Neural crest cell (in vitro differentiated cells): ENCODE results near the gene ZNF107. TPM values are rescaled to one million over a fixed set of nuclear protein-coding genes. Genes with fewer than 3 reads are reported as not detected.
"Not testable (repeated sequence)": the region's sequence is repeated elsewhere in the genome, so short reads cannot be mapped to it uniquely, and the experiment has no call there.

ENCODE experiments used
- DNase-seq: peaks from one replicate; pipeline ENCODE4 v3.0.0; 2021; ENCODE audit warnings: low read depth, mixed read lengths, low spot score
- H3K27ac Mint-ChIP-seq: one replicate; pipeline ENCODE4 v1.8.0; 2021; ENCODE audit warnings: mild to moderate bottlenecking, mixed read lengths; ENCODE audit not compliant: unreplicated experiment
- H3K27me3 Mint-ChIP-seq: 2 replicates; pipeline ENCODE4 v1.8.0; 2021; ENCODE audit warnings: low read depth, mild to moderate bottlenecking, mixed read lengths
- H3K36me3 Mint-ChIP-seq: 2 replicates; pipeline ENCODE4 v1.8.0; 2021; ENCODE audit warnings: low read depth, mild to moderate bottlenecking, mixed read lengths
- H3K4me1 Mint-ChIP-seq: 2 replicates; pipeline ENCODE4 v1.8.0; 2021; ENCODE audit warnings: mixed read lengths
- H3K4me3 Mint-ChIP-seq: one replicate; pipeline ENCODE4 v1.8.0; 2021; ENCODE audit warnings: mild to moderate bottlenecking, mixed read lengths
- H3K9me3 Mint-ChIP-seq: 2 replicates; pipeline ENCODE4 v1.8.0; 2021; ENCODE audit warnings: mixed read lengths
- total RNA-seq: library from RNA; stranded (reverse); gene quantifications from 2 replicates; pipeline ENCODE4 v1.2.1, GENCODE V29; 2021
- TF ChIP-seq, protein P1 (sequence below): fragments of 200-600 bp; sonication (generic); conservative IDR thresholded peaks from 2 replicates; pipeline ENCODE4 v1.5.0; 2021; ENCODE audit warnings: antibody characterized with exemption, mild to moderate bottlenecking

Gene ZNF107
- total RNA-seq, 1 donor from 2014 or later: 18.8 TPM

DNA sequence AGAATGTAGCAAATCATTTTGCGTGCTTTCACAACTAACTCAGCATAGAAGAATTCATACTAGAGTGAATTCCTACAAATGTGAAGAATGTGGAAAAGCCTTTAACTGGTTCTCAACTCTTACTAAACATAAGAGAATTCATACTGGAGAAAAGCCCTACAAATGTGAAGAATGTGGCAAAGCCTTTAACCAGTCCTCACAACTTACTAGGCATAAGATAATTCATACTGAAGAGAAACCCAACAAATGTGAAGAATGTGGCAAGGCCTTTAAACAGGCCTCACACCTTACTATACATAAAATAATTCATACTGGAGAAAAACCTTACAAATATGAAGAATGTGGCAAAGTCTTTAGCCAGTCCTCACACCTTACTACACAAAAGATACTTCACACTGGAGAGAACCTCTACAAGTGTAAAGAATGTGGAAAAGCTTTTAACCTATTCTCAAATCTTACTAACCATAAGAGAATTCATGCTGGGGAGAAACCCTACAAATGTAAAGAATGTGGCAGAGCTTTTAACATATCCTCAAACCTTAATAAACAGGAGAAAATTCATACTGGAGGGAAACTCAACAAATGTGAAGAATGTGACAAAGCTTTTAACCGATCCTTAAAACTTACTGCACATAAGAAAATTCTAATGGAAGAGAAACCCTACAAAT is 40.8 kb downstream of the ZNF107 start:
- no peaks in the 10 kb centered on the region for H3K27me3 Mint-ChIP-seq
- H3K4me1 Mint-ChIP-seq: no peaks in the 10 kb centered on the region
- DNase-seq: no peak
- TF ChIP-seq, protein P1, sequence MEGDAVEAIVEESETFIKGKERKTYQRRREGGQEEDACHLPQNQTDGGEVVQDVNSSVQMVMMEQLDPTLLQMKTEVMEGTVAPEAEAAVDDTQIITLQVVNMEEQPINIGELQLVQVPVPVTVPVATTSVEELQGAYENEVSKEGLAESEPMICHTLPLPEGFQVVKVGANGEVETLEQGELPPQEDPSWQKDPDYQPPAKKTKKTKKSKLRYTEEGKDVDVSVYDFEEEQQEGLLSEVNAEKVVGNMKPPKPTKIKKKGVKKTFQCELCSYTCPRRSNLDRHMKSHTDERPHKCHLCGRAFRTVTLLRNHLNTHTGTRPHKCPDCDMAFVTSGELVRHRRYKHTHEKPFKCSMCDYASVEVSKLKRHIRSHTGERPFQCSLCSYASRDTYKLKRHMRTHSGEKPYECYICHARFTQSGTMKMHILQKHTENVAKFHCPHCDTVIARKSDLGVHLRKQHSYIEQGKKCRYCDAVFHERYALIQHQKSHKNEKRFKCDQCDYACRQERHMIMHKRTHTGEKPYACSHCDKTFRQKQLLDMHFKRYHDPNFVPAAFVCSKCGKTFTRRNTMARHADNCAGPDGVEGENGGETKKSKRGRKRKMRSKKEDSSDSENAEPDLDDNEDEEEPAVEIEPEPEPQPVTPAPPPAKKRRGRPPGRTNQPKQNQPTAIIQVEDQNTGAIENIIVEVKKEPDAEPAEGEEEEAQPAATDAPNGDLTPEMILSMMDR: no peak
- no peak overlapping the region for H3K27ac Mint-ChIP-seq
- H3K4me3 Mint-ChIP-seq: no peak overlapping the region
- peaks cover 50% of the 10 kb centered on the region for H3K36me3 Mint-ChIP-seq
- peaks cover 29% of the 10 kb centered on the region for H3K9me3 Mint-ChIP-seq

DNA sequence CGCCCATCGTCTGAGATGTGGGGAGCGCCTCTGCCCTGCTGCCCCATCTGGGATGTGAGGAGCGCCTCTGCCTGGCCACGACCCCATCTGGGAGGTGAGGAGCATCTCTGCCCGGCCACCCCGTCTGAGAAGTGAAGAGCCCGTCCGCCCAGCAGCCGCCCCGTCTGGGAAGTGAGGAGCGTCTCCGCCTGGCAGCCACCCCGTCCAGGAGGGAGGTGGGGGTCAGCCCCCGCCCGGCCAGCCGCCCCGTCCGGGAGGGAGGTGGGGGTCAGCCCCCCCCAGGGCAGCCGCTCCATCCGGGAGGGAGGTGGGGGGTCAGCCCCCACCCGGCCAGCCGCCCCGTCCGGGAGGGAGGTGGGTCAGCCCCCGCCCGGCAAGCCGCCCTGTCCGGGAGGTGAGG is 52.0 kb downstream of the ZNF107 start:
- H3K4me1 Mint-ChIP-seq, DNase-seq, H3K27me3 Mint-ChIP-seq, H3K9me3 Mint-ChIP-seq, H3K36me3 Mint-ChIP-seq, H3K4me3 Mint-ChIP-seq, H3K27ac Mint-ChIP-seq: not testable (repeated sequence)

DNA sequence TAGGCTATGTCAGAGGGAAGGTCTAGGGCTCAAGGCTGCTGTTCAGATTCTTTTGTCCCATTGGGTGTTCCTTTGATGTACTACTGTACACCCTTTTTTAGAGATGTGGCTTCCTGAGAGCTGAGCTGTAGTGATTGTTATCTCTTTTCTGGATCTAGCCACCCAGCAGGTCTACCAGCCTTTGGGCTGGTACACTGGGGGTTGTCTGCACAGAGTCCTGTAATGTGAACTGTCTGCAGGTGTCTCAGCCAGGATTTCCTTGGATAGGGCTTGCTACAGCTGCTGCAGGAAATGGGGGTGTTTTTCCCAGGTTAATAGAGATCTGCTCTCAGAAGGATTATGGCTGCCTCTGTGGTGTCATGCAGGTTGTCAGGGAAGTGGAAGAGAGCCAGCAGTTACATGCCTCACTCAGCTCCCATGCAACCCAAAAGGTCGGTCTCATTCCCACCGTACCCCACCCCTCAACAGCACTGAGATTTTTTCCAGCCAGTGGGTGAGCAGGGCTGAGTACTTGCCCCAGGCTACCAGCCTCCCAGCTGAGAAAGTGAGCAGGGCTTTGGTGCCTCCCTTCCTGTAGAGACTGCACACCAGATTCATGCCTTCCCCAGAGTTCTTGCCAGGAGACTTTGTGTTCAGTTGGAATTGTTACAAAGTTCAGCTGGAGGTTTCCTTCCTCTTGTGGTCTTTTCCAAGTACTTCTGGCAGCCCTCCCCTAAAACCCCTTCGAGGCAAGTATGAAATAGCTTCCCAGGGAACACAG is 63.3 kb downstream of the ZNF107 start:
- TF ChIP-seq, protein P1: no peak
- Mint-ChIP-seq H3K36me3 (peaks cover 6% of the 10 kb centered on the region), H3K9me3 (peaks cover 14% of the 10 kb centered on the region), H3K27me3 (no peaks in the 10 kb centered on the region), H3K27ac (no peak overlapping the region), H3K4me3 (no peak overlapping the region), H3K4me1 (no peaks in the 10 kb centered on the region)
- DNase-seq: no peak

DNA sequence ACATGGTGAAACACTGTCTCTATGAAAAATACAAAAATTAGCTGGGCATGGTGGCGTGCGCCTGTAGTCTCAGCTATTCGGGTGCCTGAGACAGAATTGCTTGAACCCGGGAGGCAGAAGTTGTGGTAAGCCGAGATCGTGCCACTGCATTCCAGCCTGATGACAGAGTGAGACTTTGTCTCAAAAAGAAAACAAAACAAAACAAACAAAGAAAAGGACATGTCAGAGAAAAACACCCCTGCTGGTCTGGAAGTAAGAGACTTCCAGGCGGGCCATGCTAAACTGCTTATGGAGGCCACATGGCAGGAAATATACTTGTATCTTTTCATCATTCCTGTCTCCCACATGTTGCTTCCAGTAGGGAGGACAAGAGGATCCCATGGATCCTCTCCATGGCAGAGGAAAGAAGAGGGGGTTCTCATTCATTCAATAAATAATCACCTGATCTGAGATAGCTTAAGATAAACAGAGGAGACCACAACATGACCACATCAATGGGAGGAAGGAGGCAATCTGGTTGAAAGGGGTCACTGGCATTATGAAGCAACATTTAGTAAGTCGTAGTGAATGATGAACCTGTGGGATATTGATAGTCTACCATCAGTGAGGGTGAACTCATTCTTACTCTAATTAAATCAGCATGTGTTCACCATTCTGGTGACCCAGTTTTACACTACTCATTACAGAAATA is 67.8 kb downstream of the ZNF107 start:
- TF ChIP-seq, protein P1: no peak
- Mint-ChIP-seq H3K4me1 (no peaks in the 10 kb centered on the region), H3K4me3 (no peak overlapping the region), H3K9me3 (peaks cover 11% of the 10 kb centered on the region), H3K27ac (no peak overlapping the region), H3K27me3 (no peaks in the 10 kb centered on the region), H3K36me3 (peaks cover 4% of the 10 kb centered on the region)
- DNase-seq: no peak

DNA sequence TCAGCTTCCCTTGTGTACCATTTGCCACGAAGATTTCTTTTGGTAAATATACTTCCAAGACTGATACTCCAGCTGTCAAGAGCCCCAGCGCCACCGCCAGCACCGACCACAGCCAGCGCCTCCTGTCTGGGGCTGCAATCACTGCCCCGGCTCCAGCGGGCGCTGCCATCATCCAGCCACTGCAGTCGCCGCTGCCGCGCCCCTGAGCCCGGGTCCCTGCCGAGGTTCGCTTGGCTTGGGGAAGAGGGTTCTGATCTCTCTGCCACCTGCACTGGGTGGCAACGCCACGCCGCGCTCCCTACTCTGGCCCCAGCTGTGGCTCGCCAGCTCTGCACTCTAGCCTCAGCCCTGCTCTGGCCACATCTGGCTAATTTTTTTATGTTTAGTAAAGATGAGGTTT is 70.6 kb downstream of the ZNF107 start:
- H3K27me3 Mint-ChIP-seq: no peaks in the 10 kb centered on the region
- no peak overlapping the region for H3K27ac Mint-ChIP-seq
- H3K4me1 Mint-ChIP-seq: no peaks in the 10 kb centered on the region
- peaks cover 13% of the 10 kb centered on the region for H3K9me3 Mint-ChIP-seq
- TF ChIP-seq, protein P1: no peak
- DNase-seq: no peak
- H3K36me3 Mint-ChIP-seq: peaks cover 6% of the 10 kb centered on the region
- H3K4me3 Mint-ChIP-seq: no peak overlapping the region

DNA sequence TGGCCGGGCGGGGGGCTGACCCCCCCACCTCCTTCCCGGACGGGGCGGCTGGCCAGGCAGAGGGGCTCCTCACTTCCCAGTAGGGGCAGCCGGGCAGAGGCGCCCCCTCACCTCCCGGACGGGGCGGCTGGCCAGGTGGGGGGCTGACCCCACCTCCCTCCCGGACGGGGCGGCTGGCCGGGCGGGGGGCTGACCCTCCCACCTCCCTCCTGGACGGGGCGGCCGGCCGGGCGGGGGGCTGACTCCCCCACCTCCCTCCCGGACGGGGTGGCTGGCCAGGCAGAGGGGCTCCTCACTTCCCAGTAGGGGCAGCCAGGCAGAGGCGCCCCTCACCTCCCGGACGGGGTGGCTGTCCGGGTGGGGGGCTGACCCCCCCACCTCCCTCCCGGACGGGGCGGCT is 72.5 kb downstream of the ZNF107 start:
- H3K4me1 Mint-ChIP-seq, H3K27me3 Mint-ChIP-seq, DNase-seq, H3K27ac Mint-ChIP-seq, H3K36me3 Mint-ChIP-seq, H3K4me3 Mint-ChIP-seq: not testable (repeated sequence)
- peaks cover 18% of the 10 kb centered on the region for H3K9me3 Mint-ChIP-seq

DNA sequence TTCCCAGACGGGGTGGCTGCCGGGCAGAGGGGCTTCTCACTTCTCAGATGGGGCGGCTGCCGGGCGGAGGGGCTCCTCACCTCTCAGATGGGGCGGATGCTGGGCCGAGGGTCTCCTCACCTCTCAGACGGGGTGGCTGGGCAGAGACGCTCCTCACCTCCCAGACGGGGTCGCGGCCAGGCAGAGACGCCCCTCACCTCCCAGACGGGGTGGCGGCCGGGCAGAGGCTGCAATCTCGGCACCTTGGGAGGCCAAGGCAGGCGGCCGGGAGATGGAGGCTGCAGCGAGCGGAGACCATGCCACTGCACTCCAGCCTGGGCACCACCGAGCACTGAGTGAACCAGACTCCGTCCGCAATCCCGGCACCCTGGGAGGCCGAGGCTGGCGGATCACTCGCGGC is 73.0 kb downstream of the ZNF107 start:
- not testable (repeated sequence) for H3K4me3 Mint-ChIP-seq, DNase-seq
- peaks cover 15% of the 10 kb centered on the region for H3K9me3 Mint-ChIP-seq

More for the DNA sequence above, 73.0 kb downstream of the ZNF107 start:
- not testable (repeated sequence) for H3K27ac Mint-ChIP-seq, H3K4me1 Mint-ChIP-seq, H3K27me3 Mint-ChIP-seq, H3K36me3 Mint-ChIP-seq
